ENCODE results near the gene MORC2. TPM values are rescaled to one million over a fixed set of nuclear protein-coding genes. Genes with fewer than 3 reads are reported as not detected.

The MORC2 gene
- 8.3 and 14.9 TPM in 2 replicates for total RNA-seq

DNA sequence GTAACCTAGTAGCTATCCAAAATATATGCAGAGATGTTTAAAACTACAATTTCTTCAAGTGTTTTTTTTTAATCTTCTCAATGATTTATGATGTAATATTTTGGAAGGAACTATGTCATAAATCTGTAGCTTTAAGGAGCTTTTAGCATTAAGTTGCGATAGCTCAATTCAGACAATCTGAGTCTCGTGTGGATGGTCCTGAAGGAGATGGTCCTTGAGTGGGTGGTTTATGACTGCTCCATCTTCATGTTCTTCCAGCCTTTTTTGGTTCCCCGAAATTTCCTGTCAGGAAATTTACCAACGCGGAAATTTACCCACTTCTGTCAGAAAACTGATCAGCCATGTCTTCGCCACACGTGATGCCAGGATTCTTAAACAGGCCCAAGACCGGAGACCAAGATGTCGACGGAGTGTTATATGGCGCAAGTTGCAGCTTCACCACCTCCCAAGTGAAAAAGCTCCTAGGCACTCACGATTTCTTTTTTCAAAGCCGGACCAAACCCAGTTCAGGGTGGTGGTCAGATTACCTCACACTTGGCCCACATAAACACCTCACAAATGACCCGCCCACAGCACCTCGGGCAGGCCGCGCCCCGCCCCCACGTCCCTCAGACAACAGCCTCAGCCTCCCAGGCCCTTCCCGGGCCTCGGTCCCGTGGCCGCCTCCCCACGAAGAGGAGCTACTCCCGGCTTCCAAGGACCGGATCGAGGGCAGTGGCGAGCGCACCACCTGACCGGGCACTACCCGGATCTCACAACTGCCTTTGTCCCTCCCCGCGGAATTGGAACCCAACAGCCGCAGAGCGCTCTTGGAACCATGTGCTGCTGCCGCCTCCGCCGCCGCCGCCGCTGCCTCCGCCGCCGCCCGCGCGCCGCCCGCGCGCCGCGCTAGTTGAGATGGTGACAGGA, at the start of gene MORC2:
TSS of gene MORC2 (minus strand) at position 760 of the 909 bp plus-strand sequence. CDS start 885 bp downstream, outside the sequence.
- DNase-seq (ENCODE audit: low read depth in 2 of 2) = peak; percentile 74 to 82

- DNase-seq (ENCODE audit: low read depth in 2 of 2) = no peak
Observed at GRCh38 chr22:31005535-31005934, 37.0 kb upstream of the MORC2 start.

GRCh38 chr22:31001124-31001770, 32.7 kb upstream of the MORC2 start:
- no peak for DNase-seq (ENCODE audit: low read depth in 2 of 2)

DNA sequence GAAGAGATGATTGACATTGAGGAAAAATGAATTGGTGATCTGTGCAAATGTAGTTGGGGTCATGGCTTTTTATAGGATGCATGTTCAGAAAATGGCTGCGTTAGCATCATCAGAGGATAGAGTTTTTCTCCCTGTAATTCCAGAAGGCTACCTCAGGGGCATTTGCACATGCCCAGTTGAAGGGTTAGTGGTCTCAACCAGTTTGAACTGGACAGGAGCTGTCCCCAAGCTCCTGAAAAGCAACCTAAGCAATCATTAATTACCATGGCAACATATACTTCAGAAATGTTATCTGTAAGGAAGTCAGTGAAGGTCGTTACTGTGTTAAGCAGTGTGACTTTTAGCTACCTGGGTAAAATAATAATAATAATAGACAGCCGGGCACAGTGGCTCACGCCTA, 29.8 kb upstream of the MORC2 start:
- no peak for DNase-seq (ENCODE audit: low read depth in 2 of 2)

DNA sequence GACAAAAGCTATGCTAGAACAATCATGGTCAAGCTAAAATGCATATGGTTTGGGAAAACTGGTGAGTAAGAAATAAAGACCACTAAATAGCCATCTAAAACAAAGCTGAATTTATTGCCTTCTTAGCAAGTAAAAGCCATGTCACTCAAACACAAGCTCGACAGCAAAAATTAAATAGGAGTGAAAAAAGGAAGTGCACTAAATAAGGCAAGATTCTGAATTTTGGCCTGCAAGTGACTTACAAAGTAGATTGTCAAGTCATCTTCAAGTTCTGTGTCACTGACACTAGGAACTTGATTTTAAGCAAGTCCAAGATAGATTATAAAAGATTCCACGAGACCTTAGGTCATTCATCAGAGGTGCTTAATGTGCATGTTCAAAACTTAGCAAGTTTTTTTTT, 27.9 kb upstream of the MORC2 start:
- DNase-seq (ENCODE audit: low read depth in 2 of 2) = no peak

GRCh38 chr22:30994960-30995359, 26.4 kb upstream of the MORC2 start:
- DNase-seq (ENCODE audit: low read depth in 2 of 2) = no peak

- peak in 1 of 2 donors; percentile 6 for DNase-seq (ENCODE audit: low read depth in 2 of 2)
Observed at GRCh38 chr22:30992565-30992964, 24.0 kb upstream of the MORC2 start.

DNA sequence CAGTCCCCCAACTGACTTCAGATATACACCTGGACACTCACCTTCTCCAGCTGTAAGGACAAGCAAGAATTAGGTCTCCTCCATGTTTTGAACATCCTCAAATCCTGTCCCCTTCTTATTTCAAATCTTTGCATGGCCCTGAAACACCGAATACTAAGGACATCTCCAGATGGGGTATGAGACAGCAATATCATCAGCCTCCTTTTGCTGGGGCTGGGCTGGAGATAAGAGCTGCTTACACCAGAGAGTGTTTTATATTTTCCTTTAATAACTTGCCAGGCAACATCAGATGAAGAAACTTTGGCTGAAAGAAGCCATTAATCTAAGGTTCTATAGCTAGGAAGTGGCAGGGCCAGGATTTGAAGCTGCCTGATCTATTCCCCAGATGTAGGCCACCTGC, 22.1 kb upstream of the MORC2 start:
- DNase-seq (ENCODE audit: low read depth in 2 of 2) = no peak

DNA sequence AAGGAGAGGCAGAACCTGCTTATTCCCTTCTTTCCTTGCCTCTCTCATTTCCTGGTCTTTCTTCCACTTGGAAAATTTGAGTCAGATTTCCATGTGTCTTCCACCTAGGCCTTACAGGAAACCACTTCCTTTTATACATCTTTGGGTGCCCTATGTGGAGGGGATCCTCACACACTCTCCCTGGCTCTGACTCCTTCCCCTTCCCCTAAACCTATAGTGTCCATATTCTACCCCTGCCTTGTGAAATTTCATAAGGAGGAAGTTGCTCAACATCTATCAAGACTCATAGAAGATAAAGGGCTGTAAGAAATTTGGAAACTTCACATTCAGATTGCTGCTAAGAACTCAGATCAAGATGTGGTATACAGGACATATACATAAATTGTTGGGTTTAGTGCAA, 20.9 kb upstream of the MORC2 start:
- DNase-seq (ENCODE audit: low read depth in 2 of 2) = no peak

- DNase-seq (ENCODE audit: low read depth in 2 of 2) = no peak
Observed at GRCh38 chr22:30985561-30986208, 17.1 kb upstream of the MORC2 start.

GRCh38 chr22:30984317-30984716, 15.7 kb upstream of the MORC2 start:
- peak in 1 of 2 donors; percentile 66 for DNase-seq (ENCODE audit: low read depth in 2 of 2)

DNA sequence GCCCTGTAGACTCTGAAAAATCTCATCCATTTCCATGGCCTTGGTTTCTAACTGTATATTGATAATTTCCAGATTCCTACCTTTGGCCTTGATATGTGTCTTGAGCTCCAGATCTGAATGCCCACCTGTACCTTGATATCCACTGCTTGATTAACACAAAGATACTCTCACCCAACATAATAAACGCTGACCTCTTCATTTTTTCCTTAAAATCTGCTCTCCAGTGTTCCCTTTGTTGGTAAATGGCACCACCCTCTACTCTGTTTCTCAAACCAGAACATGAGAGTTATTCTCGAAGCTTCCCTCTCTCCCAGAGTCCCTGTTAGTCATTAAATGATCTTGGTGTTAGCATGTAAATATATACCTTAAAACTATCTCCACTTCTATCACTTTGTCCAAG, 13.9 kb upstream of the MORC2 start:
- no peak for DNase-seq (ENCODE audit: low read depth in 2 of 2)

DNA sequence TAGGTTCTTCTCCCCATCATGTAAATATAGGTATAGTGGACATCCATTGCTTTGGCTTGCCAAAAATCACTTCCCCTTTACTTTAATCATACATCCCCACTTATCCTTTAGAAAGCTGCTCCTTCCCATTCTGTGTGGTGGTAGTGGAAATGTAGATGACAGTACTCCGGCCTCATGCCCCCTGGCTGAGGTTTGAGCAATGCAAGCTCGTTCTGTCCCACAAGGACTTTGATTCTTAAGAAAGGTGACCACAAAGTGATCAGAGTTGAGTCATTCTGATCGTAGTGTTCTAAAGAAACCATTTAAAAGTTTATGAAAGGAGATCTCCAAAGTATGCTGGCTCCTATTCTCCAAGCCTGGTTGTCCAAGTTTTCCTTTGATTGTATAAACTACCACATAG, 11.4 kb upstream of the MORC2 start:
- DNase-seq (ENCODE audit: low read depth in 2 of 2) = no peak

DNA sequence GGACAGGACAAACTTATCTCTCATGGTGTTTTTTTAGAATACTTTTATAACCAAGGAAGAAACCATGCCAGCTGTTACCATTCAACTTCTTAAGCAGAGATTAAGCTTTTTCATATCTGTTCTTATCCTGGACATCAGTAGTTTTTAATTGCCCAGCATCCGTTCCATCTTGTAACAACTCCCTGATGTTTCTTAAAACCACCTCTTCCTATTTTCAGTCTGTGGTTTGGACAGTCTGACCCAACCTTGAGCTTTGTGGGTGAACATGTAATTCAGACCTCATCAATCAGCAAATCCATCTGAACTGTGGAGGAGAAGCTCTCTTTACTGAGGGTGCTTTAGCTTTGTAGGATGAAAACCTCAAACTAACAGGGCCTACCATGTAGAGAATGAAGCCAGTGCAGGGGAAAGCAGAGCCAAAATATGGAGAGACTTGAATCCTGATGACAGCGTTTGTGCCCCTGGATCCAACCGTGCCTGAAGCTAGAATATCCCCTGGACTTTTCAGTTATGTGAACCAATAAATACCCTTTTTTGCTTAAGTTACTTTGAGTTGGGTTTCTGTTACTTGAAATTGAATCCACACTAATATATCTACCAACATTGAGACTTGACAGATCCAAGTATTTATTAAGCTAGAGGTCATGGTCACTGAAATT, 9.9 kb upstream of the MORC2 start:
- DNase-seq (ENCODE audit: low read depth in 2 of 2) = no peak

- no peak for DNase-seq (ENCODE audit: low read depth in 2 of 2)
Observed at GRCh38 chr22:30970356-30970746, 1.8 kb upstream of the MORC2 start.

GRCh38 chr22:30969532-30970355, 1.2 kb upstream of the MORC2 start:
- DNase-seq (ENCODE audit: low read depth in 2 of 2) = peak; percentile 61 to 63

GRCh38 chr22:30968924-30969531, 454 bp upstream of the MORC2 start, which contains the start of gene TUG1:
Gene TUG1, plus strand, starts transcription at chr22:30969265.
- peak; percentile 99 for DNase-seq (ENCODE audit: low read depth in 2 of 2)

- no peak for DNase-seq (ENCODE audit: low read depth in 2 of 2)
Observed at GRCh38 chr22:30964858-30965257, 3.7 kb downstream of the MORC2 start.

DNA sequence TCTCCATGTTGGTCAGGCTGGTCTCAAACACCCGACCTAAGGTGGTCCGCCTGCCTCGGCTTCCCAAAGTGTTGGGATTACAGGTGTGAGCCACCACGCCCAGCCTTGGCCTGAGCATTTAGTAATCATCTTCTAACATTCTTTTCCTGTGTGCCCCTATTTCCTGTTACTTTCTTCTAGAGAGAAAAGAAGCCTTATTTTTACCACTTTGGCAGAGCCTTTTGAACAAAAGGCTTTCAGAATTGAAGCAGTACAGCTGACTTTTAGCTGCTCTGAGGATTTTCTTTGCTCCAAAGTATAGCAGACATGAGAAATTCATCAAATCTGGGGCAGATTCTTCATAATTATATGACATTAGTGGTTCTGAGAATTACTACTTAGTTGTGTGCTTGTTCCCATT, 13.4 kb downstream of the MORC2 start:
- DNase-seq (ENCODE audit: low read depth in 2 of 2) = no peak

DNA sequence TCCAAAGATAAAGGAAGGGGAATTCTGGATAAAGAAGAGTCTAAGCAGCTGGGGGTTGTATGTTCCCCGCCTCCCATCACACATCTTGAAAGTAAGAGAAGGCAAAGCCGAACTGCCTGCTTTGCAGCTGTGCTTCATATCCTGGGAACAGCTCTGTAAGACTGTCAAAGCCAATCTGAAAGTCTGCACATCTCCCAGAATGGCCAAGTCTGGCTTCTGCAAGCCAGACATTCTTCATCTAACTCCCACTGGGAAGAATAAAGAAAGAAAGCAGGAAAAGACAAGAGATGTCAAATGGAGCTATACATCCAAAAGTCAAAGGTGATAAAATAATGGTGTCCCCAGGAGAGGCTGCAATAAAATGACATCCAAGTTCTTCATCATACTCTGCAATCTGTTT, 15.4 kb downstream of the MORC2 start:
- DNase-seq (ENCODE audit: low read depth in 2 of 2) = no peak
